Left lobe of liver (tissue), 2 donors: ENCODE results near the gene PDLIM3. TPM values are rescaled to one million over a fixed set of nuclear protein-coding genes. Genes with fewer than 3 reads are reported as not detected.

Experiments
- ATAC-seq: fragments of 200-7000 bp; cut with Tn5 transposase; one replicate; pipeline ENCODE4 v1.9.1; 2020; ENCODE audit warnings: mild to moderate bottlenecking, moderate library complexity
- DNase-seq: peaks from one replicate; pipeline ENCODE4 v3.0.0-alpha.2; 2020; ENCODE audit warnings: low spot score
- total RNA-seq: library from RNA; stranded (reverse); gene quantifications from one replicate; pipeline ENCODE4 v1.2.1, GENCODE V29; 2021
- donor health status: DM: no; HTN: no; CAD: no; lungs with moderate emphysema.
- donor health status: DM: no; HTN: yes; CAD: no.

PDLIM3 gene
- total RNA-seq, 1 donor from 2014 or later = 1.7 TPM

GRCh38 chr4:185472103-185472542, 63.2 kb downstream of the PDLIM3 start:
- DNase-seq = no peak
- ATAC-seq = no peak

DNA sequence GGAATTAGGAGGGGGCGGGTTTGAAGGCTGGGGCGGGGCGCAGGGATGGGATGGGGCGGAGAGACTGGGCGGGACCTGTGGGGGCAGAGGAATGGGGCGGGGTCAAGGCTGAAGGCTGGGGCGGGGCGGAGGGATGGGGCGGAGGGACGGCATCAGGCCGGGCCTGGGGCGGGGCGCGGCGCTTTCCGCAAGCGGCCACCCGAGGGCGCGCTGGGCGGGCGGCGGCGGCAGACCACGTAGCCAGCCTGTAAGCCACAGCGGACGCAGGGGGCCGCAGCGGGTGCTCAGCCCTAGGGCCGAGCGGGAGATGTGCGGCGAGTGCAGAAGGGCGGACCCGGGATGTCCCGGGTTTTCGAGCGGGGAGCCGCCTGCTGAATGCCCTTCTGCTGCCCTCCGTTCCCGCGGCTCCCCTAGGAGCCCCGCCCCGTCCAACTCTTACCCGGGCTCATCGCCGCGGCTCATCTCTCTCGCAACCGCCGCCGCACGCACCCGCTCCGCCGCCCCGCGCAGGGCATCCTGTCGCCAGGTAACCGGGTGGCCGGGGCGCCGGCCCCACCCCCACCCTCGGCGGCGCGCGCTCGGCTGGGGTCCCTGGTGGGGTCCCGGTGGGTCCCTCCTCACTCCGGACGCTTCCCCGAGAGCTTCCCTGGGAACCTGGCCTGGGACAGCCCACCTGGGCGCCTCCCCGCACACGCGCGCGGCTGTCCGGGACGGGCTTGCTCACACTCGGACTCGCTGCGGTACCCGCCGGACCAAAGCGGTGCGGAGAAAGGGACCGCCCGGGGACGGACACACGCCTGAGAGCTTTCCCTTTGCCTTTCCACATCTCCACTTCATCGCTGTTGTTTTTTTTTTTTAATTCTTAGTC, 63.8 kb downstream of the PDLIM3 start, which contains the start of gene CCDC110:
TSS of gene CCDC110 (minus strand) at position 499 of the 868 bp plus-strand sequence. CDS start at position 449, 50 bp downstream.
- ATAC-seq = peak; percentile 95
- peak; percentile 91 for DNase-seq

DNA sequence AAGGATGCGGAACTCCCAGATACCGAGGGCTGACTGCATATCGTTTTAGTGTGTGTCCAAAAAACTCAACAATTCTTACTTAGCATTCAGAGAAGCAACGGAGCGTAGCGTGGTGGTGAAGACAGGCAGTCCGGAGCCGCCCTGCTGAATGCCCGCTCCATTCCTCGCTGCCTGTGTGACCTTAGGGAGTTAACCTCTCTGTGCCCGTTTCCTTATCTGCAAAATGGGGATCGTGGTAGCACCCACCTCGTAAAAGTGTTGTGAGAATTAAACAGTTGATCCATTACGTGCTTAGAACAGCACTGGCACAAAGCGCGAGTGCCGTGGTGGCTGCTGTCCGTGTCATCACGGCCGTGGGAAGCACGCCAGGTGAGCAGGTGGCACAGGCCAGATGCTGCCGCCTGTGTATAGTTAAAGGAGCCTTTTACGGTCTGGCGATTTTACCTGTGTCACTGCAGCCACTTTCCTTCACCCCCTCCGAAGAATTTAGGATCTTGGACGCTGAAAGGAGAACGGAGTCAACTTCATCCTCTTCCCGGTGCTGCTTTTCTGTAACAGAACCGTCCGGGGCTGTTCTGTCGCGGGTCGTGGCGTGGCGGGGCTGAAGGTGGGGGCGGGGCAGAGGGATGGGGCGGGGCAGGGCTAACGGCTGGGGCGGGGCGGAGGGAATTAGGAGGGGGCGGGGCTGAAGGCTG, 64.7 kb downstream of the PDLIM3 start:
- DNase-seq = peak; percentile 82
- peak; percentile 53 for ATAC-seq

DNA sequence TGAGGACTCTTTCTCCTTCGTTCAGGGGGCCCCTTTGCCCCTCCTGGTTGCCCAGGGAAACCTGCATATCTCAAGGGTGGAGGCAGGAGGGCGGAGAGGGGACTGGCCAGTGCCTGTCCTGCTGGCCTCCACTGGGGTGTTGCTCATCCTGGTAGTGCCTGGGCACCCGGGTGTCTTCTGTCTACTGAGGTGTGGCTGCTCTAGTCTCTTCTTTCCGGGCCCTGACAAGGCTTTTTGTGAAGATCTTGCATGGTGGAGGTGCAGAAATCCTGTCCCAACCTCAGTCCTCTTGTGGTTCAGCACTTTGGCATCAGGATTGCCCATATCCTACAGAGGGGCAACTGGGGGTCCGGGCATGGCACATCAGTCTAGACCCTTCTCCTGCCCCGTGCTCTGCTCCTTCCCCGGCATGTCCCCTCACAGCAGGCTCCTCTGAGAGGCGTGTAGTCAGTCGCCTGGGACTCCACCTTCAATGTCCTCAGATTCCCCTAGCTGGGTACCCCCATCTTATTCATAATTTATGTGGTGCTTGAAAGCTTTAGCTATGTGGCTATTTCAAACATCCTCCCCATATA, 65.6 kb downstream of the PDLIM3 start:
- no peak for DNase-seq
- no peak for ATAC-seq

DNA sequence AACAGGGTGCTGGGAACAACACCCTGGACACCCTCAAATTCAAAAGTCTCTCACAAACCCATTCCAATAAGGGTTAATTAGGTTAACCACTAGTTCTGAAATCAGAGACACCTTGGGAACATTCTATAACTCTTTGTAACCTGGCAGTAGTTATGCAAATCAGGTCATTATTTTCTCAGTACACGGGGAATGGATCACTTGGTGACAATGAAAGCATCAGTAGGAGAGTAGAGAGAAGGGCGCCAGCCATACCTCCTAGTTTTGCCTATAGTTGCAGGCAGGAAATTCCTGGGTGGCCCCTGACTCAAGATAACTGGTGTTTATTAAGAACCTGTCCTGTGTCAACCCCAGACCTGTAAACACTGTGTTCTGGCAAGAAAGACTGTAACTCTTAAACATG, 66.3 kb downstream of the PDLIM3 start:
- no peak for ATAC-seq

GRCh38 chr4:185467991-185468390, 67.3 kb downstream of the PDLIM3 start:
- DNase-seq (no peak), ATAC-seq (no peak)

More for the DNA sequence above, 66.3 kb downstream of the PDLIM3 start:
- DNase-seq = no peak

DNA sequence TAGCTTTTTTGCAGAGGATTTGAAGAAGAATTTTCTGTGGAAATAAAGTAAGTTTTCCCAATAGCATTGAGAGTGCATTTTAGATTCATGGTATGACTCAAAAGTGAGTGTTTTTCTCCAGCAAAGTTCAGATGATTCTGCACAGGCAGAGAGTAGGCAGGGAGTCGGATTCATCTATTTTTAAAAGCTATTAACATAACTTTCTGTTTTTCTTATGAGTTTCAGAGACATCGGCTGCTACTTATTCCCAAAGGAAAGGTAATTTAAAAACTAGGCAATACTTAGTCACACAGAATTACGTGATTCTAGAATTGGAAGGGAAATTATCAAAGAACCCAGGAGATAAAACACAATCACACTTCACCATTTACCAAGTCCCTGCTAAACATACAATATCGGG, 68.2 kb downstream of the PDLIM3 start:
- DNase-seq = no peak
- no peak for ATAC-seq

- no peak for ATAC-seq
- no peak for DNase-seq
Measured at GRCh38 chr4:185465707-185466106, 69.6 kb downstream of the PDLIM3 start.

DNA sequence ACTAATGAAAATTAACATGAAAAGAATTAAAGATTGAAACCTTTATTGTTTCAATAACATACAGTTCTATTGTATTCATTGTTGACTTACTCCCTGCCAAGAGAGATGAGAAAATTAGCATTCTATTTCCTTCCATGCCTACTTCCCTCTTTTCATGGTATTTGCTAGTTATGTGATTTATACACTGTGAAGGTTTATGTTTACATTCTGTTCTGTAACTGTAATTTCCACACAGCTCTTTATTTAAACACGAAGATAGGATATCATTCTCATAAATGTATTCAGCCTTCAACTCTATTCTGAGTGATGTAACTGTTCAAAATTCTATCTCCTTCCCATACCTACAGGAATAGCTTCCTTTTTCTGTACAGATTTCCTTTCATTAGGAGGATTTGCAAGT, 70.4 kb downstream of the PDLIM3 start:
- ATAC-seq = no peak

DNA sequence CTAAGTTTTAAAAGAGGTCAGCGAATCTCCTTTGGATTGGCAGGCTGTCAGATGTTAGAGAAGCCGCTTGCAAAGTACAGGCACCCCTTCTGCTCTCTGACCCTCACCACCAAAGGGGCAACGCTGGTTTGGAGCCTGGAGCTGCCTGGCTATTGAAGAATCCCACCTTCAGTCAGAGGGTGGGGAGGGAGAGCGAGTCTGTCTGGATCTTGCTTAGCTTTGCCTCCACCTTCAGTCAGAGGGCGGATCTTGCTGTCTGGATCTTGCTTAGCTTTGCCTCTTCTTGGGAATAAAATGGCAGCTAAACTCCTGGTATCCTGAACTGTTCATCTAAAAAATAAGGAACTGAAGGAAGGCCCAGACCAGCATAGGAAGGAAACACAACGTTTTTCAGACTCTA, 71.1 kb downstream of the PDLIM3 start:
- ATAC-seq = no peak

More for the DNA sequence above, 70.4 kb downstream of the PDLIM3 start:
- no peak for DNase-seq

GRCh38 chr4:185463541-185463940, 71.8 kb downstream of the PDLIM3 start:
- DNase-seq (no peak), ATAC-seq (no peak)

More for the DNA sequence above, 71.1 kb downstream of the PDLIM3 start:
- no peak for DNase-seq

GRCh38 chr4:185461565-185461964, 73.7 kb downstream of the PDLIM3 start:
- DNase-seq (no peak), ATAC-seq (no peak)

DNA sequence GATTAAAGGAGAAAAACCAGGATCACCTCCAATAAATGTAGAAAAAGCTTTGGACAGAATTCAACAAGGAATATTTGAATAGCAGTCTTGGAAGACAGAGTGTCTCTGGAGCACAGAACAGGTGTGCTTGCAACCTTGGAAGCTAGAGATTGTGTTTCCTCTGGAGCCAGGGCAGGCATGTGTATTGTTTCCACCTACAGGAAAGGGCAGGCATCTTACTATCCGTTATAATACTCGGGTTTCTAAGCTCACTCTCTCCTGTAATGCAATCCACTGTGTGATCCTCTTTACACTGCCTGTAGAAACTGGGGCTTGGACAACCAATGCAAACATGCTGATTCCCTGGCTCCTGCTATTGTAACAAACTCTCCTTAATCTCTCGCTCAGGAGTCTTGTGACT, 78.2 kb downstream of the PDLIM3 start:
- ATAC-seq (no peak), DNase-seq (no peak)

DNA sequence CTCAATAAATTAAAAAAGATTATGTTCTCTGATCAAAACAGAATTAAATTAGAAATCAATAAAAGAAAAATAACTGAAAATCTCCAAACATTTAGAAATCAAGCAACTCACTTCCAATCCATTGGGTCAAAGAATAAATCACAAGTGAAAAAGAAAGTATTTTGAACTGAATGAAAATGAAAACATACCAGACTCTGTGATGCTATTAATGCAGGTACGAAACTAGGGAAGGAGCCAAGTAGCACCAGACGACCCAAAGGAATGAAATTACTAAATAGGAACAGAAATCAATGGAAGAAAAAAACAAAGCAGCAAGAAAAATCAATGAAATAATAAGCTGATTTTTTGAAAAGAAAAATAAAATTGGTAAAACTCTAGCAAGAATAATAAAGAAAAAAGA, 79.2 kb downstream of the PDLIM3 start:
- no peak for DNase-seq
- ATAC-seq = peak; percentile 62

Other genes starting within 250 kb of the PDLIM3 start
- gene LRP2BP, start 139.6 kb downstream of the PDLIM3 start, total RNA-seq = 0.23 TPM
- gene ANKRD37, start 138.7 kb downstream of the PDLIM3 start, total RNA-seq = 5.7 TPM
- 16.9 TPM for gene UFSP2, start 109.5 kb downstream of the PDLIM3 start, total RNA-seq
- gene CCDC110, start 63.8 kb downstream of the PDLIM3 start, total RNA-seq = 0.30 TPM